ENCODE results near the gene HNRNPH3.

HNRNPH3 gene, protein sequence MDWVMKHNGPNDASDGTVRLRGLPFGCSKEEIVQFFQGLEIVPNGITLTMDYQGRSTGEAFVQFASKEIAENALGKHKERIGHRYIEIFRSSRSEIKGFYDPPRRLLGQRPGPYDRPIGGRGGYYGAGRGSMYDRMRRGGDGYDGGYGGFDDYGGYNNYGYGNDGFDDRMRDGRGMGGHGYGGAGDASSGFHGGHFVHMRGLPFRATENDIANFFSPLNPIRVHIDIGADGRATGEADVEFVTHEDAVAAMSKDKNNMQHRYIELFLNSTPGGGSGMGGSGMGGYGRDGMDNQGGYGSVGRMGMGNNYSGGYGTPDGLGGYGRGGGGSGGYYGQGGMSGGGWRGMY

DNA sequence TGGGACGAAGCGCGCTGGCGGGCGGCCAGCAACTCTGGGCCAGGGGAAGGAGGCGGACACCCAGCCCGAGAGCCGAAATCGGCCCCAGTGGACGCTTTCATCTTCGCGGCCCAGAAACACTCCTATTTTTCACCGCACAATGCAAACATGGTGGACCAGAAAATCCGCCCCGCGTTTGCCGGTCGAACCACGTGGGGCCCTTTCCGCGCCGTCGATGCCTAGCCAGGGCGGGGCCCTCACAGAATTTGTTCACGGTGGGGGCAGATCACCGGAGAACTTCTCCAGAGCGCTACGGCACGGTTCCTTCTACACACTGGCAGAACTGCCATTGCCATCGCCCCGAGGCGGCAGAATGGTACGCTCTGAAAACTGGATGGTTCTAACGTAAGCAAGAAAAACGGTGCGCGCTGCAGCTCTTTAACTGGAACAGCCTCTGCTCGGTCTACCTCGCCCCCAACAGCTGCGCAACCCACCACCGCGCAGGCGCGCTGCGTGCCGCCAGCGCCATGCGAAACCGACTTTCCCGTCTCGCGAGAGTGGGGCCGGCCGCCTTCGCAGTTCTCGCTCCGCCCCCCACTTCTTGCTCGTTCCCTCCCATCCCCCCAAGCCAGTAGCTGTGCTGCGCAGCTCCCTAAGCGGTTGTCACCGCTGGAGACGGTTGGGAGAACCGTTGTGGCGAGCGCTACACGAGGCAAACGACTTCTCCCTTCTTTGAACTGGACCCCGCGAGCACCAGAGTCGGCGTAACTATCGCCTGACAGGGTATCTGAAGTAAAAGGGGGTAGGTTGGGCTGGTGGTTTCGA, at the start of gene HNRNPH3:
Gene HNRNPH3 (plus strand): TSS at position 610 of the 804 bp plus-strand sequence. CDS start 5,158 bp downstream, outside the sequence.
- TF ChIP-seq, protein P1, sequence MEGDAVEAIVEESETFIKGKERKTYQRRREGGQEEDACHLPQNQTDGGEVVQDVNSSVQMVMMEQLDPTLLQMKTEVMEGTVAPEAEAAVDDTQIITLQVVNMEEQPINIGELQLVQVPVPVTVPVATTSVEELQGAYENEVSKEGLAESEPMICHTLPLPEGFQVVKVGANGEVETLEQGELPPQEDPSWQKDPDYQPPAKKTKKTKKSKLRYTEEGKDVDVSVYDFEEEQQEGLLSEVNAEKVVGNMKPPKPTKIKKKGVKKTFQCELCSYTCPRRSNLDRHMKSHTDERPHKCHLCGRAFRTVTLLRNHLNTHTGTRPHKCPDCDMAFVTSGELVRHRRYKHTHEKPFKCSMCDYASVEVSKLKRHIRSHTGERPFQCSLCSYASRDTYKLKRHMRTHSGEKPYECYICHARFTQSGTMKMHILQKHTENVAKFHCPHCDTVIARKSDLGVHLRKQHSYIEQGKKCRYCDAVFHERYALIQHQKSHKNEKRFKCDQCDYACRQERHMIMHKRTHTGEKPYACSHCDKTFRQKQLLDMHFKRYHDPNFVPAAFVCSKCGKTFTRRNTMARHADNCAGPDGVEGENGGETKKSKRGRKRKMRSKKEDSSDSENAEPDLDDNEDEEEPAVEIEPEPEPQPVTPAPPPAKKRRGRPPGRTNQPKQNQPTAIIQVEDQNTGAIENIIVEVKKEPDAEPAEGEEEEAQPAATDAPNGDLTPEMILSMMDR (IDR thresholded peaks at IDR 0.05; ENCODE audit: low read depth, low read length): no peak
- peak; percentile 95 for TF ChIP-seq MAX (IDR thresholded peaks at IDR 0.05; ENCODE audit: low read depth, low read length)
- peak; percentile 100 for TF ChIP-seq POLR2A (IDR thresholded peaks at IDR 0.05; ENCODE audit: extremely low read depth, insufficient read length)
- TF ChIP-seq MYC (IDR thresholded peaks at IDR 0.05; ENCODE audit: low read depth, low read length): peak; percentile 92
- peak; percentile 98 for DNase-seq (ENCODE audit: low read depth)

GRCh38 chr10:68284062-68285001, 47.5 kb upstream of the HNRNPH3 start:
- DNase-seq (ENCODE audit: low read depth): no peak
- TF ChIP-seq MYC (IDR thresholded peaks at IDR 0.05; ENCODE audit: low read depth, low read length) (no peak), MAX (IDR thresholded peaks at IDR 0.05; ENCODE audit: low read depth, low read length) (no peak), POLR2A (IDR thresholded peaks at IDR 0.05; ENCODE audit: extremely low read depth, insufficient read length) (no peak)
- TF ChIP-seq, protein P1 (IDR thresholded peaks at IDR 0.05; ENCODE audit: low read depth, low read length): no peak
- no peak overlapping the region for H3K4me3 ChIP-seq (ENCODE audit: low read depth, low read length)

More for the DNA sequence above, at the start of gene HNRNPH3:
- peak within 1 kb of the TSS; percentile 89 for H3K4me3 ChIP-seq (ENCODE audit: low read depth, low read length)

DNA sequence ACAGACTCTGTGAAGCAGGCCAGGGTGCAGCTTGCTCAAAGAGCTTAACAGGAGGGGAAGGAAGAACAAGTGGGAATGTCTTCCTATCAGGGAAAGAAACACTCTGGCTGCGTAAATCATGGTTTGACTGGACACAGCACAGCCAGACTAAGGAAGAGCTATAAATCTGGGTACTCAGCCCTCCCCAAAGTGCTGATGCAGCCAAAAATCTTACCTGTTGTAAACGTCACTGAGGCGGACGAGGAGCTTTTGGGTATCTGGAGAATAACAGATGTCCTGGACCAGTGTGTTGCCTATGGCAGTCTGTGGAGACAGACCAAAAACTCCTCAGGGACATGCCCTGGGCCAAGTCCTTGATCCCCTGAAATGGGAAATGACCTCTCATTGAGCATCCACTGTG, 43.1 kb upstream of the HNRNPH3 start:
- H3K4me3 ChIP-seq (ENCODE audit: low read depth, low read length): no peak overlapping the region
- TF ChIP-seq MAX (IDR thresholded peaks at IDR 0.05; ENCODE audit: low read depth, low read length) (no peak), MYC (IDR thresholded peaks at IDR 0.05; ENCODE audit: low read depth, low read length) (no peak), POLR2A (IDR thresholded peaks at IDR 0.05; ENCODE audit: extremely low read depth, insufficient read length) (no peak)
- TF ChIP-seq, protein P1 (IDR thresholded peaks at IDR 0.05; ENCODE audit: low read depth, low read length): no peak
- no peak for DNase-seq (ENCODE audit: low read depth)

DNA sequence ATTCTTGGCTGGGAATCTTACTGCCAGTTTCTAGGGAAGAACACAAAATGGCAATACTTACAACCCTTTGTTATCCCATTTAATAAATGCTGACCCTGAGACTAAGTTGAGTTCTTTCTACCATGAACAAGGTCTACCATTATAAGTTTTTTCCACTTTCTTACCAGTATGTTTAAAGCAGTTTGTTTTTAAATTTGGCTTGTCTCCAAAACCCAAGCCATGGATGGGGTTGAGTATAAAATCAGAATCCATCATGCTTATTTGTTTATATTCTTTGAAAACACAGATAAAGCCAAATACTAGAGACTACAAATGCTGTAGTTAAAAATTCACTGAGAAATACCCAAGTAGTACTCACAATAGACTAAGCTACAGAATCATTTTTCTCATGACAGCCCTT, 41.1 kb upstream of the HNRNPH3 start:
- TF ChIP-seq, protein P1 (IDR thresholded peaks at IDR 0.05; ENCODE audit: low read depth, low read length): no peak
- no peak for TF ChIP-seq MYC (IDR thresholded peaks at IDR 0.05; ENCODE audit: low read depth, low read length)
- TF ChIP-seq POLR2A (IDR thresholded peaks at IDR 0.05; ENCODE audit: extremely low read depth, insufficient read length): no peak
- TF ChIP-seq MAX (IDR thresholded peaks at IDR 0.05; ENCODE audit: low read depth, low read length): no peak
- no peak overlapping the region for H3K4me3 ChIP-seq (ENCODE audit: low read depth, low read length)
- no peak for DNase-seq (ENCODE audit: low read depth)

All from NB4 (cell line).